ENCODE results near the gene MIPOL1. TPM values are rescaled to one million over a fixed set of nuclear protein-coding genes. Genes with fewer than 3 reads are reported as not detected.

Gene MIPOL1
- total and polyA plus RNA-seq, 2 of the 13 experiments (the other 11 are each of a cell fraction or from before 2014, with no cell fraction given), result 8.6 to 34.2 TPM

GRCh38 chr14:37480446-37481290 lies 282.9 kb downstream of the MIPOL1 start (continued):
- no peak for TF ChIP-seq ZNF225 (CRISPR knock-in tag; IDR thresholded peaks at IDR 0.05)
- TF ChIP-seq ZNF256 (CRISPR knock-in tag; conservative IDR thresholded peaks at IDR 0.05), result 0 out of 2 replicates have a peak, but pooled peaks have one; percentile 50
- TF ChIP-seq, protein P1, sequence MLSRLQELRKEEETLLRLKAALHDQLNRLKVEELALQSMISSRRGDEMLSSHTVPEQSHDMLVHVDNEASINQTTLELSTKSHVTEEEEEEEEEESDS (CRISPR knock-in tag; IDR thresholded peaks at IDR 0.05; ENCODE audit: borderline replicate concordance), result no peak
- no peak for TF ChIP-seq TRAFD1 (CRISPR knock-in tag; IDR thresholded peaks at IDR 0.05; ENCODE audit: borderline replicate concordance)
- TF ChIP-seq FOXK2 (IDR thresholded peaks at IDR 0.05), result no peak
- TF ChIP-seq GFI1 (CRISPR knock-in tag; IDR thresholded peaks at IDR 0.05; ENCODE audit: borderline replicate concordance), result 0 out of 2 replicates have a peak, but pooled peaks have one; percentile 35
- no peak for TF ChIP-seq ZBTB14 (CRISPR knock-in tag; IDR thresholded peaks at IDR 0.05)
- no peak for TF ChIP-seq ZFP41 (CRISPR knock-in tag; IDR thresholded peaks at IDR 0.05; ENCODE audit: borderline replicate concordance)
- peak; percentile 66 for TF ChIP-seq CREM (IDR thresholded peaks at IDR 0.05)
- no peak for TF ChIP-seq CREM (CRISPR knock-in tag; IDR thresholded peaks at IDR 0.05)
- no peak for TF ChIP-seq NAIF1 (CRISPR knock-in tag; IDR thresholded peaks at IDR 0.05; ENCODE audit: borderline replicate concordance)
- TF ChIP-seq LRRFIP1 (CRISPR knock-in tag; conservative IDR thresholded peaks at IDR 0.05), result no peak
- no peak for TF ChIP-seq ZNF160 (CRISPR knock-in tag; IDR thresholded peaks at IDR 0.05)
- peak; percentile 11; the same call in 1 of the 2 replicates for TF ChIP-seq NR2F6 (IDR thresholded peaks at IDR 0.05)
- peak; percentile 63; the same call in 1 of the 2 replicates for TF ChIP-seq NR2F6 (CRISPR knock-in tag; IDR thresholded peaks at IDR 0.05)
- TF ChIP-seq, protein P2, sequence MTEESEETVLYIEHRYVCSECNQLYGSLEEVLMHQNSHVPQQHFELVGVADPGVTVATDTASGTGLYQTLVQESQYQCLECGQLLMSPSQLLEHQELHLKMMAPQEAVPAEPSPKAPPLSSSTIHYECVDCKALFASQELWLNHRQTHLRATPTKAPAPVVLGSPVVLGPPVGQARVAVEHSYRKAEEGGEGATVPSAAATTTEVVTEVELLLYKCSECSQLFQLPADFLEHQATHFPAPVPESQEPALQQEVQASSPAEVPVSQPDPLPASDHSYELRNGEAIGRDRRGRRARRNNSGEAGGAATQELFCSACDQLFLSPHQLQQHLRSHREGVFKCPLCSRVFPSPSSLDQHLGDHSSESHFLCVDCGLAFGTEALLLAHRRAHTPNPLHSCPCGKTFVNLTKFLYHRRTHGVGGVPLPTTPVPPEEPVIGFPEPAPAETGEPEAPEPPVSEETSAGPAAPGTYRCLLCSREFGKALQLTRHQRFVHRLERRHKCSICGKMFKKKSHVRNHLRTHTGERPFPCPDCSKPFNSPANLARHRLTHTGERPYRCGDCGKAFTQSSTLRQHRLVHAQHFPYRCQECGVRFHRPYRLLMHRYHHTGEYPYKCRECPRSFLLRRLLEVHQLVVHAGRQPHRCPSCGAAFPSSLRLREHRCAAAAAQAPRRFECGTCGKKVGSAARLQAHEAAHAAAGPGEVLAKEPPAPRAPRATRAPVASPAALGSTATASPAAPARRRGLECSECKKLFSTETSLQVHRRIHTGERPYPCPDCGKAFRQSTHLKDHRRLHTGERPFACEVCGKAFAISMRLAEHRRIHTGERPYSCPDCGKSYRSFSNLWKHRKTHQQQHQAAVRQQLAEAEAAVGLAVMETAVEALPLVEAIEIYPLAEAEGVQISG (CRISPR knock-in tag; IDR thresholded peaks at IDR 0.05), result no peak
- TF ChIP-seq ZNF709 (CRISPR knock-in tag; IDR thresholded peaks at IDR 0.05), result no peak
- TF ChIP-seq, protein P3, sequence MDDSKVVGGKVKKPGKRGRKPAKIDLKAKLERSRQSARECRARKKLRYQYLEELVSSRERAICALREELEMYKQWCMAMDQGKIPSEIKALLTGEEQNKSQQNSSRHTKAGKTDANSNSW (CRISPR knock-in tag; IDR thresholded peaks at IDR 0.05; ENCODE audit: borderline replicate concordance), result no peak
- TF ChIP-seq SIN3B (IDR thresholded peaks at IDR 0.05; ENCODE audit: low read length), result no peak
- no peak for TF ChIP-seq ZNF567 (CRISPR knock-in tag; IDR thresholded peaks at IDR 0.05; ENCODE audit: borderline replicate concordance)
- TF ChIP-seq TAF15 (IDR thresholded peaks at IDR 0.05; ENCODE audit: low read depth, low read length, poor library complexity, severe bottlenecking), result no peak
- TF ChIP-seq SYNCRIP (IDR thresholded peaks at IDR 0.05; ENCODE audit: insufficient read depth, low read depth, low read length), result no peak
